Skeletal muscle satellite cell (primary cell): ENCODE results near the gene HAS3.
"Not testable (repeated sequence)": the region's sequence is repeated elsewhere in the genome, so short reads cannot be mapped to it uniquely, and the experiment has no call there.

Experiments
- H3K27me3 ChIP-seq: 2 replicates; pipeline ENCODE4 v1.7.0; 2013; ENCODE audit warnings: low read length; ENCODE audit not compliant: control insufficient read depth, insufficient read depth
- H3K36me3 ChIP-seq: 2 replicates; pipeline ENCODE4 v1.7.0; 2013; ENCODE audit warnings: mild to moderate bottlenecking, control low read depth, low read length; ENCODE audit not compliant: insufficient read depth
- H3K4me1 ChIP-seq: 2 replicates; pipeline ENCODE4 v1.7.0; 2013; ENCODE audit warnings: low read length; ENCODE audit not compliant: control insufficient read depth, insufficient read depth
- H3K4me2 ChIP-seq: 2 replicates; pipeline ENCODE4 v1.7.0; 2013; ENCODE audit warnings: mild to moderate bottlenecking, low read length
- H3K4me3 ChIP-seq: 2 replicates; pipeline ENCODE4 v1.7.0; 2013; ENCODE audit warnings: low read length
- H3K9ac ChIP-seq: 2 replicates; pipeline ENCODE4 v1.7.0; 2013; ENCODE audit warnings: mild to moderate bottlenecking, low read depth, low read length, moderate library complexity
- H3K9me3 ChIP-seq: replicated peaks from 2 replicates; pipeline ENCODE4 v1.7.0; 2013; ENCODE audit warnings: mild to moderate bottlenecking, control low read depth, low read length

Gene HAS3

GRCh38 chr16:69132424-69133252, 27.2 kb downstream of the HAS3 start, which contains the start of the genes CHTF8 and UTP4:
Gene CHTF8, minus strand, starts transcription at chr16:69132588. Its CDS starts 11,130 bp downstream, at chr16:69121458.
Gene UTP4, plus strand, starts transcription at chr16:69132649. Its CDS starts 811 bp downstream, at chr16:69133460.
- H3K36me3 ChIP-seq = peaks cover 21% of the 10 kb centered on the region
- peak within 1 kb of the TSS; percentile 88 for H3K4me2 ChIP-seq
- no peaks in the 10 kb centered on the region for H3K9me3 ChIP-seq
- peak within 1 kb of the TSS; percentile 100 for H3K9ac ChIP-seq
- peak within 1 kb of the TSS; percentile 95 for H3K4me3 ChIP-seq
- H3K4me1 ChIP-seq = peaks cover 21% of the 10 kb centered on the region
- H3K27me3 ChIP-seq = no peaks in the 10 kb centered on the region

DNA sequence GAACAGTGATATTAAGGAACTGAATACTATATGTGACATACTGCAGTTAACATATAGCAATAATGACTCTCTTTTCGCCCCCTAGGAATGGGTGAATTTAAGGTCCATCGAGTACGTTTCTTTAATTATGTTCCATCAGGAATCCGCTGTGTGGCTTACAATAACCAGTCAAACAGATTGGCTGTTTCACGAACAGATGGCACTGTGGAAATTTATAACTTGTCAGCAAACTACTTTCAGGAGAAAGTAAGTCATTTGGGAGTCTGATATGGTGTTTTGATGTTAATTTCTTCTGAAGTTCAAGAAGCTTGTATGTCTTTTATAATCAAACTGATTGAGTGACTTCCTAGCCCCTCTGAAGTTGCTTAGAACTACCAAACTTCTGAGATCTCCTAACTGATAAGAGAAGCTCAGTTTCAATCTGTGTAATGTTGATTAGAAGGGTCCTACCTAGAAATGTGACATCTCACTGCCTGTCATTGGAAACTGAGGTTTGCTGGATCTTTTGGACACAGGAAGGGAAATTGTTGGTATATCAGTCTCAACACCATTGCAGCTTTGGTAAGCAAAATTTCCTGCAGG, 28.0 kb downstream of the HAS3 start:
- Histone ChIP-seq H3K9ac (peak overlapping the region; percentile 90), H3K27me3 (no peaks in the 10 kb centered on the region), H3K4me1 (peaks cover 21% of the 10 kb centered on the region), H3K4me2 (peak overlapping the region; percentile 81), H3K4me3 (peak overlapping the region; percentile 95), H3K9me3 (no peaks in the 10 kb centered on the region), H3K36me3 (peaks cover 26% of the 10 kb centered on the region)

DNA sequence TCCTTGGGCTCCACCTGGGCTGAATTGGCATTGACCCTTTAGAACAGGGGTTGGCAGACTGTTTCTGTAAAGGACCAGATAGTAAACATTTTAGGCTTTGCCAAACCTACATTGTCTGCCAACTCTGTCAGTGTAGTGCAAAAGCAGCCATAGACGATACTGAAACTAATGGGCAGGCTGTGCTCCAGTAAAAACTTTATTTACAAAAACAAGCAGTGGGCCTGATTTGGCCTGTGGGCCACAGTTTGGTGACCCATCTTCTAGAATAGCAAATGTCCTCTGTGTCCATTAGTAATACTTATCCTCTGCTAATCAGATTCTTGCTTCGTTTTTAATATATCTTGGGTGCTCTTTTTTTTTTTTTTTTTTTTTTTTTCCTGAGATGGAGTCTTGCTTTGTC, 33.2 kb downstream of the HAS3 start:
- no peak overlapping the region for H3K4me3 ChIP-seq
- H3K4me1 ChIP-seq = peaks cover 8% of the 10 kb centered on the region
- H3K27me3 ChIP-seq = no peaks in the 10 kb centered on the region
- no peaks in the 10 kb centered on the region for H3K9me3 ChIP-seq
- peaks cover 58% of the 10 kb centered on the region for H3K36me3 ChIP-seq
- H3K9ac ChIP-seq = no peak overlapping the region
- no peak overlapping the region for H3K4me2 ChIP-seq

GRCh38 chr16:69139464-69139863, 34.0 kb downstream of the HAS3 start:
- H3K36me3 ChIP-seq = peaks cover 63% of the 10 kb centered on the region
- H3K4me1 ChIP-seq, H3K9ac ChIP-seq, H3K9me3 ChIP-seq, H3K4me3 ChIP-seq, H3K27me3 ChIP-seq, H3K4me2 ChIP-seq: not testable (repeated sequence)

GRCh38 chr16:69141014-69141413, 35.6 kb downstream of the HAS3 start:
- no peak overlapping the region for H3K4me2 ChIP-seq
- no peak overlapping the region for H3K9ac ChIP-seq
- H3K4me3 ChIP-seq = no peak overlapping the region
- peaks cover 5% of the 10 kb centered on the region for H3K4me1 ChIP-seq
- H3K27me3 ChIP-seq = no peaks in the 10 kb centered on the region
- peaks cover 66% of the 10 kb centered on the region for H3K36me3 ChIP-seq
- no peaks in the 10 kb centered on the region for H3K9me3 ChIP-seq

- peaks cover 5% of the 10 kb centered on the region for H3K4me1 ChIP-seq
- H3K36me3 ChIP-seq = peaks cover 63% of the 10 kb centered on the region
- no peak overlapping the region for H3K4me3 ChIP-seq
- no peak overlapping the region for H3K9ac ChIP-seq
- H3K27me3 ChIP-seq = no peaks in the 10 kb centered on the region
- no peaks in the 10 kb centered on the region for H3K9me3 ChIP-seq
- no peak overlapping the region for H3K4me2 ChIP-seq
These were observed 36.5 kb downstream of the HAS3 start for GRCh38 chr16:69141936-69142335.

DNA sequence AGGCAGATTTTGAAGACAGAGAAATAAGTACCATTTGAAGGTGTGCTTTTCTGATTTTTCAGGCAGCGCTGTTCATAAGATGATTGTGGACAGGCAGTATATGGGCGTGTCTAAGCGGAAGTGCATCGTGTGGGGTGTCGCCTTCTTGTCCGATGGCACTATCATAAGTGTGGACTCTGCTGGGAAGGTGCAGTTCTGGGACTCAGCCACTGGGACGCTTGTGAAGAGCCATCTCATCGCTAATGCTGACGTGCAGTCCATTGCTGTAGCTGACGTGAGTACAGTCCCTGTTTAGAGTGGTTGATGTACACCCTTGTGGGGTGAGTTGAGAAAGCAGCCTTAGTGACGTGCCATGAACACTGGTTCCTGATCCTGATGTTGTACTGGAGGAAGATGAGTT, 37.7 kb downstream of the HAS3 start:
- no peak overlapping the region for H3K9ac ChIP-seq
- no peak overlapping the region for H3K4me2 ChIP-seq
- no peaks in the 10 kb centered on the region for H3K9me3 ChIP-seq
- peaks cover 5% of the 10 kb centered on the region for H3K4me1 ChIP-seq
- peaks cover 53% of the 10 kb centered on the region for H3K36me3 ChIP-seq
- H3K27me3 ChIP-seq = no peaks in the 10 kb centered on the region
- H3K4me3 ChIP-seq = no peak overlapping the region

- H3K27me3 ChIP-seq = no peaks in the 10 kb centered on the region
- no peak overlapping the region for H3K4me2 ChIP-seq
- no peak overlapping the region for H3K9ac ChIP-seq
- peaks cover 40% of the 10 kb centered on the region for H3K36me3 ChIP-seq
- no peaks in the 10 kb centered on the region for H3K9me3 ChIP-seq
- no peak overlapping the region for H3K4me3 ChIP-seq
- peaks cover 5% of the 10 kb centered on the region for H3K4me1 ChIP-seq
These were observed 40.2 kb downstream of the HAS3 start for GRCh38 chr16:69145658-69146057.

DNA sequence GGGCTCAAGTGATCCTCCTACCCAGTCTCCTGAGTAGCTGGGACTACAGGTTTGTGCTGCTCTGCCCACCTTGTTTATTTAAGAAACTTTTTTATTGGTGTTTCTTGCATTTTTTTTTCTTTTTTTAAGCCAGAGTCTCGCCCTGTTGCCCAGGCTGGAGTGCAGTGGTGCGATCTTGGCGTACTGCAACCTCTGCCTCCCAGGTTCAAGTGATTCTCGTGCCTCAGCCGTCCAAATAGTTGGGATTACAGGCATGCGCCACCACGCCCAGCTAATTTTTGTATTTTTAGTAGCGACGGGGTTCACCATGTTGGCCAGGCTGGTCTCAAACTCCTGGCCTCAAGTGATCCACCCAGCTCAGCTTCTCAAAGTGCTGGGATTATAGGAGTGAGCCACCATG, 44.2 kb downstream of the HAS3 start:
- not testable (repeated sequence) for H3K9ac ChIP-seq, H3K4me3 ChIP-seq, H3K9me3 ChIP-seq, H3K27me3 ChIP-seq, H3K4me1 ChIP-seq, H3K4me2 ChIP-seq
- peaks cover 41% of the 10 kb centered on the region for H3K36me3 ChIP-seq

GRCh38 chr16:69150146-69150865, 44.9 kb downstream of the HAS3 start:
- no peak overlapping the region for H3K4me2 ChIP-seq
- no peaks in the 10 kb centered on the region for H3K9me3 ChIP-seq
- no peak overlapping the region for H3K4me3 ChIP-seq
- peaks cover 46% of the 10 kb centered on the region for H3K36me3 ChIP-seq
- no peaks in the 10 kb centered on the region for H3K27me3 ChIP-seq
- H3K4me1 ChIP-seq = peaks cover 5% of the 10 kb centered on the region
- H3K9ac ChIP-seq = no peak overlapping the region

GRCh38 chr16:69157196-69157595, 51.7 kb downstream of the HAS3 start:
- Histone ChIP-seq H3K4me2 (no peak overlapping the region), H3K9ac (no peak overlapping the region), H3K4me3 (no peak overlapping the region), H3K36me3 (peaks cover 77% of the 10 kb centered on the region), H3K9me3 (no peaks in the 10 kb centered on the region), H3K4me1 (no peaks in the 10 kb centered on the region), H3K27me3 (no peaks in the 10 kb centered on the region)
